HepG2 (cell line): ENCODE measurements around the gene SORBS2. TPM values are rescaled to one million over a fixed set of nuclear protein-coding genes. Genes with fewer than 3 reads are reported as not detected.

Source experiments
- ELF3 ChIP-seq: IDR thresholded peaks from 2 replicates; pipeline ENCODE4 v1.6.1; 2016; ENCODE audit warnings: missing genetic modification reagents, missing compliant biosample characterization
- KAT8 ChIP-seq: IDR thresholded peaks from 2 replicates; pipeline ENCODE4 v1.6.1; 2016; ENCODE audit warnings: missing genetic modification reagents, missing compliant biosample characterization
- NFE2L2 ChIP-seq: fragments of 150-350 bp; IDR thresholded peaks from 2 replicates; pipeline ENCODE4 v1.6.1; 2014; ENCODE audit warnings: low read length
- REL ChIP-seq: sonication (generic); formaldehyde crosslinking; conservative IDR thresholded peaks from 2 replicates; pipeline ENCODE4 v1.8.0; 2022; ENCODE audit warnings: mild to moderate bottlenecking, missing genetic modification reagents, moderate library complexity
- RXRB ChIP-seq: IDR thresholded peaks from 2 replicates; pipeline ENCODE4 v1.6.1; 2016; ENCODE audit warnings: borderline replicate concordance, missing genetic modification reagents, missing compliant biosample characterization
- SOX13 ChIP-seq, 3 experiments: fragments of 450-650 bp in 1 of 3; sonication (generic) in 1 of 3; formaldehyde crosslinking in 1 of 3; IDR thresholded peaks in 2 of 3; conservative IDR thresholded peaks in 1 of 3; 2 replicates each; pipeline versions ENCODE4 v1.5.0 to v1.6.1; 2016 to 2020; ENCODE audit warnings: antibody characterized with exemption in 1 of 3, mild to moderate bottlenecking in 1 of 3, missing compliant biosample characterization in 1 of 3, missing genetic modification reagents in 1 of 3, moderate library complexity in 1 of 3
- THAP11 ChIP-seq: IDR thresholded peaks from 2 replicates; pipeline ENCODE4 v1.6.1; 2016; ENCODE audit warnings: missing biosample characterization, missing genetic modification reagents
- ZNF329 ChIP-seq: sonication (generic); formaldehyde crosslinking; IDR thresholded peaks from 2 replicates; pipeline ENCODE4 v1.9.0; 2021; ENCODE audit warnings: low read depth, mild to moderate bottlenecking, missing genetic modification reagents
- ZNF616 ChIP-seq: sonication (generic); formaldehyde crosslinking; IDR thresholded peaks from 2 replicates; pipeline ENCODE4 v1.5.0; 2020; ENCODE audit warnings: low read depth, mild to moderate bottlenecking, missing genetic modification reagents
- ZNF768 ChIP-seq: sonication (generic); formaldehyde crosslinking; IDR thresholded peaks from 2 replicates; pipeline ENCODE4 v1.4.0; 2020; ENCODE audit warnings: missing genetic modification reagents
- polyA plus RNA-seq, 8 experiments: library from polyadenylated mRNA; depleted of rRNA in 3 of 8; stranded (reverse) in 7 of 8; unstranded in 1 of 8; fragments of >200 nt; fragmentation: Illumina TruSeq in 4 of 8; extraction: Trizol in 4 of 8; gene quantifications; 2 replicates each; pipeline versions ENCODE4 v1.2.1 to v1.2.3, GENCODE V29; 2011 to 2016; ENCODE audit warnings: low read depth in 4 of 8, missing spikeins in 1 of 8, mixed read lengths in 1 of 8; ENCODE audit not compliant: insufficient read depth in 1 of 8
- total RNA-seq, 5 experiments: library from RNA; depleted of rRNA; stranded (reverse); fragments of >200 nt; fragmentation: Illumina TruSeq; extraction: Trizol; gene quantifications; 2 replicates each; pipeline ENCODE4 v1.2.3, GENCODE V29; 2016; ENCODE audit warnings: low read depth in 1 of 5
- TF ChIP-seq, protein P1 (sequence below): IDR thresholded peaks from 2 replicates; pipeline ENCODE4 v1.4.0; 2020; ENCODE audit warnings: mild to moderate bottlenecking, missing genetic modification reagents
- TF ChIP-seq, protein P2 (sequence below): sonication (generic); formaldehyde crosslinking; conservative IDR thresholded peaks from 2 replicates; pipeline ENCODE4 v1.8.1; 2023; ENCODE audit warnings: missing genetic modification reagents
- TF ChIP-seq, protein P3 (sequence below): sonication (generic); formaldehyde crosslinking; IDR thresholded peaks from 2 replicates; pipeline ENCODE4 v1.5.1; 2020; ENCODE audit warnings: mild to moderate bottlenecking, missing genetic modification reagents, moderate library complexity
- TF ChIP-seq, protein P4 (sequence below): sonication (generic); formaldehyde crosslinking; IDR thresholded peaks from 2 replicates; pipeline ENCODE4 v1.4.0; 2020; ENCODE audit warnings: low read depth, mild to moderate bottlenecking, missing genetic modification reagents
- TF ChIP-seq, protein P5 (sequence below): sonication (generic); formaldehyde crosslinking; IDR thresholded peaks from 2 replicates; pipeline ENCODE4 v1.5.0; 2020; ENCODE audit warnings: mild to moderate bottlenecking, missing genetic modification reagents
- TF ChIP-seq, protein P6 (sequence below): sonication (generic); formaldehyde crosslinking; IDR thresholded peaks from 2 replicates; pipeline ENCODE4 v1.5.0; 2020; ENCODE audit warnings: mild to moderate bottlenecking, low read depth, missing genetic modification reagents, borderline replicate concordance

Gene SORBS2
- total and polyA plus RNA-seq, 2 of the 13 experiments (the other 11 are each of a cell fraction or from before 2014, with no cell fraction given), result 25.0 to 80.5 TPM

DNA sequence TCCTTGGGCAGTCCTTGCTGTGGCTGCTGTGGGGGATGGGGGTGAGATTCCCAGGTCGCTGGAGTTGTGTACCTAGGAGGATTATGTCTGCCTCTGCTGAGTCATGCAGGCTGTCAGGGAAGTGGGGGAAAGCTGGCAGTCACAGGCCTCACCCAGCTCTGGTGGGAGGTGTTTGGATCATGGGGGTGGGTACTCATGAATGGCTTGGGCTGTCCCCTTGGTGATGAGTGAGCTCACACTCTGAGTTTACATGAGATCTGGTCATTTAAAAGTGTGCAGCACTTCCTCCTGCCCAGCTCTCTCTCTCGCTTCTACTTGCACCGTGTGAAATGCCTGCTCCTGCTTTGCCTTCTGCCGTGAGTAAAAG, 252.1 kb downstream of the SORBS2 start (continued):
- TF ChIP-seq, protein P1, sequence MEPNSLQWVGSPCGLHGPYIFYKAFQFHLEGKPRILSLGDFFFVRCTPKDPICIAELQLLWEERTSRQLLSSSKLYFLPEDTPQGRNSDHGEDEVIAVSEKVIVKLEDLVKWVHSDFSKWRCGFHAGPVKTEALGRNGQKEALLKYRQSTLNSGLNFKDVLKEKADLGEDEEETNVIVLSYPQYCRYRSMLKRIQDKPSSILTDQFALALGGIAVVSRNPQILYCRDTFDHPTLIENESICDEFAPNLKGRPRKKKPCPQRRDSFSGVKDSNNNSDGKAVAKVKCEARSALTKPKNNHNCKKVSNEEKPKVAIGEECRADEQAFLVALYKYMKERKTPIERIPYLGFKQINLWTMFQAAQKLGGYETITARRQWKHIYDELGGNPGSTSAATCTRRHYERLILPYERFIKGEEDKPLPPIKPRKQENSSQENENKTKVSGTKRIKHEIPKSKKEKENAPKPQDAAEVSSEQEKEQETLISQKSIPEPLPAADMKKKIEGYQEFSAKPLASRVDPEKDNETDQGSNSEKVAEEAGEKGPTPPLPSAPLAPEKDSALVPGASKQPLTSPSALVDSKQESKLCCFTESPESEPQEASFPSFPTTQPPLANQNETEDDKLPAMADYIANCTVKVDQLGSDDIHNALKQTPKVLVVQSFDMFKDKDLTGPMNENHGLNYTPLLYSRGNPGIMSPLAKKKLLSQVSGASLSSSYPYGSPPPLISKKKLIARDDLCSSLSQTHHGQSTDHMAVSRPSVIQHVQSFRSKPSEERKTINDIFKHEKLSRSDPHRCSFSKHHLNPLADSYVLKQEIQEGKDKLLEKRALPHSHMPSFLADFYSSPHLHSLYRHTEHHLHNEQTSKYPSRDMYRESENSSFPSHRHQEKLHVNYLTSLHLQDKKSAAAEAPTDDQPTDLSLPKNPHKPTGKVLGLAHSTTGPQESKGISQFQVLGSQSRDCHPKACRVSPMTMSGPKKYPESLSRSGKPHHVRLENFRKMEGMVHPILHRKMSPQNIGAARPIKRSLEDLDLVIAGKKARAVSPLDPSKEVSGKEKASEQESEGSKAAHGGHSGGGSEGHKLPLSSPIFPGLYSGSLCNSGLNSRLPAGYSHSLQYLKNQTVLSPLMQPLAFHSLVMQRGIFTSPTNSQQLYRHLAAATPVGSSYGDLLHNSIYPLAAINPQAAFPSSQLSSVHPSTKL, result peak; percentile 35
- peak; percentile 84 for TF ChIP-seq NFE2L2
- TF ChIP-seq ELF3 (CRISPR knock-in tag), result peak; percentile 27; the same call in 1 of the 2 replicates
- no peak for TF ChIP-seq ZNF768 (CRISPR knock-in tag)
- TF ChIP-seq RXRB (CRISPR knock-in tag), result 0 out of 2 replicates have a peak, but pooled peaks have one; percentile 14
- TF ChIP-seq ZNF616, result no peak
- no peak for TF ChIP-seq SOX13 (IDR thresholded peaks at IDR 0.05)
- no peak for TF ChIP-seq SOX13 (CRISPR knock-in tag; conservative IDR thresholded peaks at IDR 0.05 in 1 of 2, IDR thresholded peaks at IDR 0.05 in 1 of 2)
- TF ChIP-seq, protein P2, sequence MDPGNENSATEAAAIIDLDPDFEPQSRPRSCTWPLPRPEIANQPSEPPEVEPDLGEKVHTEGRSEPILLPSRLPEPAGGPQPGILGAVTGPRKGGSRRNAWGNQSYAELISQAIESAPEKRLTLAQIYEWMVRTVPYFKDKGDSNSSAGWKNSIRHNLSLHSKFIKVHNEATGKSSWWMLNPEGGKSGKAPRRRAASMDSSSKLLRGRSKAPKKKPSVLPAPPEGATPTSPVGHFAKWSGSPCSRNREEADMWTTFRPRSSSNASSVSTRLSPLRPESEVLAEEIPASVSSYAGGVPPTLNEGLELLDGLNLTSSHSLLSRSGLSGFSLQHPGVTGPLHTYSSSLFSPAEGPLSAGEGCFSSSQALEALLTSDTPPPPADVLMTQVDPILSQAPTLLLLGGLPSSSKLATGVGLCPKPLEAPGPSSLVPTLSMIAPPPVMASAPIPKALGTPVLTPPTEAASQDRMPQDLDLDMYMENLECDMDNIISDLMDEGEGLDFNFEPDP (CRISPR knock-in tag), result no peak
- no peak for TF ChIP-seq ZNF329
- TF ChIP-seq REL, result no peak
- TF ChIP-seq, protein P3, sequence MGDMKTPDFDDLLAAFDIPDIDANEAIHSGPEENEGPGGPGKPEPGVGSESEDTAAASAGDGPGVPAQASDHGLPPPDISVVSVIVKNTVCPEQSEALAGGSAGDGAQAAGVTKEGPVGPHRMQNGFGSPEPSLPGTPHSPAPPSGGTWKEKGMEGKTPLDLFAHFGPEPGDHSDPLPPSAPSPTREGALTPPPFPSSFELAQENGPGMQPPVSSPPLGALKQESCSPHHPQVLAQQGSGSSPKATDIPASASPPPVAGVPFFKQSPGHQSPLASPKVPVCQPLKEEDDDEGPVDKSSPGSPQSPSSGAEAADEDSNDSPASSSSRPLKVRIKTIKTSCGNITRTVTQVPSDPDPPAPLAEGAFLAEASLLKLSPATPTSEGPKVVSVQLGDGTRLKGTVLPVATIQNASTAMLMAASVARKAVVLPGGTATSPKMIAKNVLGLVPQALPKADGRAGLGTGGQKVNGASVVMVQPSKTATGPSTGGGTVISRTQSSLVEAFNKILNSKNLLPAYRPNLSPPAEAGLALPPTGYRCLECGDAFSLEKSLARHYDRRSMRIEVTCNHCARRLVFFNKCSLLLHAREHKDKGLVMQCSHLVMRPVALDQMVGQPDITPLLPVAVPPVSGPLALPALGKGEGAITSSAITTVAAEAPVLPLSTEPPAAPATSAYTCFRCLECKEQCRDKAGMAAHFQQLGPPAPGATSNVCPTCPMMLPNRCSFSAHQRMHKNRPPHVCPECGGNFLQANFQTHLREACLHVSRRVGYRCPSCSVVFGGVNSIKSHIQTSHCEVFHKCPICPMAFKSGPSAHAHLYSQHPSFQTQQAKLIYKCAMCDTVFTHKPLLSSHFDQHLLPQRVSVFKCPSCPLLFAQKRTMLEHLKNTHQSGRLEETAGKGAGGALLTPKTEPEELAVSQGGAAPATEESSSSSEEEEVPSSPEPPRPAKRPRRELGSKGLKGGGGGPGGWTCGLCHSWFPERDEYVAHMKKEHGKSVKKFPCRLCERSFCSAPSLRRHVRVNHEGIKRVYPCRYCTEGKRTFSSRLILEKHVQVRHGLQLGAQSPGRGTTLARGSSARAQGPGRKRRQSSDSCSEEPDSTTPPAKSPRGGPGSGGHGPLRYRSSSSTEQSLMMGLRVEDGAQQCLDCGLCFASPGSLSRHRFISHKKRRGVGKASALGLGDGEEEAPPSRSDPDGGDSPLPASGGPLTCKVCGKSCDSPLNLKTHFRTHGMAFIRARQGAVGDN (CRISPR knock-in tag), result peak; percentile 46
- 0 out of 2 replicates have a peak, but pooled peaks have one; percentile 28 for TF ChIP-seq KAT8
- no peak for TF ChIP-seq THAP11 (CRISPR knock-in tag)
- TF ChIP-seq, protein P4, sequence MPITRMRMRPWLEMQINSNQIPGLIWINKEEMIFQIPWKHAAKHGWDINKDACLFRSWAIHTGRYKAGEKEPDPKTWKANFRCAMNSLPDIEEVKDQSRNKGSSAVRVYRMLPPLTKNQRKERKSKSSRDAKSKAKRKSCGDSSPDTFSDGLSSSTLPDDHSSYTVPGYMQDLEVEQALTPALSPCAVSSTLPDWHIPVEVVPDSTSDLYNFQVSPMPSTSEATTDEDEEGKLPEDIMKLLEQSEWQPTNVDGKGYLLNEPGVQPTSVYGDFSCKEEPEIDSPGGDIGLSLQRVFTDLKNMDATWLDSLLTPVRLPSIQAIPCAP (CRISPR knock-in tag), result no peak
- TF ChIP-seq, protein P5, sequence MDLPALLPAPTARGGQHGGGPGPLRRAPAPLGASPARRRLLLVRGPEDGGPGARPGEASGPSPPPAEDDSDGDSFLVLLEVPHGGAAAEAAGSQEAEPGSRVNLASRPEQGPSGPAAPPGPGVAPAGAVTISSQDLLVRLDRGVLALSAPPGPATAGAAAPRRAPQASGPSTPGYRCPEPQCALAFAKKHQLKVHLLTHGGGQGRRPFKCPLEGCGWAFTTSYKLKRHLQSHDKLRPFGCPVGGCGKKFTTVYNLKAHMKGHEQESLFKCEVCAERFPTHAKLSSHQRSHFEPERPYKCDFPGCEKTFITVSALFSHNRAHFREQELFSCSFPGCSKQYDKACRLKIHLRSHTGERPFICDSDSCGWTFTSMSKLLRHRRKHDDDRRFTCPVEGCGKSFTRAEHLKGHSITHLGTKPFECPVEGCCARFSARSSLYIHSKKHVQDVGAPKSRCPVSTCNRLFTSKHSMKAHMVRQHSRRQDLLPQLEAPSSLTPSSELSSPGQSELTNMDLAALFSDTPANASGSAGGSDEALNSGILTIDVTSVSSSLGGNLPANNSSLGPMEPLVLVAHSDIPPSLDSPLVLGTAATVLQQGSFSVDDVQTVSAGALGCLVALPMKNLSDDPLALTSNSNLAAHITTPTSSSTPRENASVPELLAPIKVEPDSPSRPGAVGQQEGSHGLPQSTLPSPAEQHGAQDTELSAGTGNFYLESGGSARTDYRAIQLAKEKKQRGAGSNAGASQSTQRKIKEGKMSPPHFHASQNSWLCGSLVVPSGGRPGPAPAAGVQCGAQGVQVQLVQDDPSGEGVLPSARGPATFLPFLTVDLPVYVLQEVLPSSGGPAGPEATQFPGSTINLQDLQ (CRISPR knock-in tag), result no peak
- TF ChIP-seq, protein P6, sequence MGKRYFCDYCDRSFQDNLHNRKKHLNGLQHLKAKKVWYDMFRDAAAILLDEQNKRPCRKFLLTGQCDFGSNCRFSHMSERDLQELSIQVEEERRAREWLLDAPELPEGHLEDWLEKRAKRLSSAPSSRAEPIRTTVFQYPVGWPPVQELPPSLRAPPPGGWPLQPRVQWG (CRISPR knock-in tag), result no peak
